PC-9 (cell line): ENCODE results near the gene CPLX3. TPM values are rescaled to one million over a fixed set of nuclear protein-coding genes. Genes with fewer than 3 reads are reported as not detected.

Experiments
- BruUV-seq: library from RNA; stranded (reverse); fragments of 400-500 nt; replicated peaks from 2 replicates; lab custom pipeline; 2021; lab: Mats Ljungman, UMichigan
- CTCF ChIA-PET: fragments of 300-600 bp; sonication (Branson Sonifier 250); formaldehyde crosslinking; loops from one replicate; lab custom pipeline; 2022; ENCODE audit warnings: antibody characterized with exemption; lab: Charles Lee
- POLR2A ChIA-PET: fragments of 300-600 bp; sonication (Branson Sonifier 250); formaldehyde crosslinking; loops from one replicate; lab custom pipeline; 2022; ENCODE audit warnings: antibody characterized with exemption; ENCODE audit not compliant: unreplicated experiment; lab: Charles Lee
- DNase-seq, 2 experiments: peaks; one replicate each; pipeline versions ENCODE4 v3.0.0 to v3.0.0-alpha.2; 2015 to 2022; ENCODE audit warnings: mixed read lengths in 1 of 2
- H2AFZ ChIP-seq: fragments of 200-600 bp; sonication (generic); 2 replicates; pipeline ENCODE4 v1.8.1; 2017; ENCODE audit warnings: antibody characterized with exemption
- H3F3A ChIP-seq: fragments of 200-600 bp; sonication (generic); 2 replicates; pipeline ENCODE4 v1.8.1; 2017; ENCODE audit warnings: antibody characterized with exemption, mild to moderate bottlenecking, low read depth; ENCODE audit not compliant: insufficient read depth
- H3K27ac ChIP-seq: fragments of 200-600 bp; sonication (generic); 2 replicates; pipeline ENCODE4 v1.6.1; 2016; ENCODE audit warnings: mixed run types
- H3K27me3 ChIP-seq: fragments of 200-600 bp; sonication (generic); 2 replicates; pipeline ENCODE4 v1.6.1; 2016; ENCODE audit warnings: low read depth, mixed run types; ENCODE audit not compliant: insufficient read depth
- H3K36me3 ChIP-seq: fragments of 200-600 bp; sonication (generic); 2 replicates; pipeline ENCODE4 v1.6.1; 2016; ENCODE audit warnings: low read depth, mixed run types
- H3K4me1 ChIP-seq: fragments of 200-600 bp; sonication (generic); replicated peaks from 2 replicates; pipeline ENCODE4 v1.6.1; 2016; ENCODE audit warnings: mixed run types; ENCODE audit not compliant: insufficient read depth
- H3K4me2 ChIP-seq: fragments of 200-600 bp; sonication (generic); 2 replicates; pipeline ENCODE4 v1.6.1; 2017; ENCODE audit warnings: mixed run types
- H3K4me3 ChIP-seq: fragments of 200-600 bp; sonication (generic); 2 replicates; pipeline ENCODE4 v1.6.1; 2016; ENCODE audit warnings: mixed run types
- H3K79me2 ChIP-seq: fragments of 200-600 bp; sonication (generic); 2 replicates; pipeline ENCODE4 v1.6.1; 2017; ENCODE audit warnings: low read depth, mixed run types
- H3K9me2 ChIP-seq: fragments of 200-600 bp; sonication (generic); 2 replicates; pipeline ENCODE4 v1.8.1; 2017; ENCODE audit warnings: mild to moderate bottlenecking; ENCODE audit not compliant: insufficient read depth
- H3K9me3 ChIP-seq: fragments of 200-600 bp; sonication (generic); 2 replicates; pipeline ENCODE4 v1.8.1; 2016; ENCODE audit warnings: low read depth; ENCODE audit not compliant: insufficient read depth
- H4K20me1 ChIP-seq: fragments of 200-600 bp; sonication (generic); 2 replicates; pipeline ENCODE4 v1.8.1; 2017; ENCODE audit not compliant: insufficient read depth
- EZH2 ChIP-seq: fragments of 200-600 bp; sonication (generic); IDR thresholded peaks from 2 replicates; pipeline ENCODE4 v1.8.0; 2017; ENCODE audit warnings: antibody characterized with exemption, low read depth
- intact Hi-C: fragments of 100-400 bp; cut with micrococcal nuclease; formaldehyde crosslinking; loops from one replicate; pipeline ENCODE4 v1.10.0; 2022; ENCODE audit not compliant: unreplicated experiment
- total RNA-seq: library from RNA; stranded (reverse); gene quantifications from 2 replicates; pipeline ENCODE4 v1.2.3, GENCODE V29; 2021
- TF ChIP-seq, protein P1 (sequence below): fragments of 200-600 bp; sonication (generic); conservative IDR thresholded peaks from 2 replicates; pipeline ENCODE4 v1.6.1; 2017; ENCODE audit warnings: mixed run types, antibody characterized with exemption, mild to moderate bottlenecking, moderate library complexity

The CPLX3 gene
- total RNA-seq, 1 experiment from 2014 or later = not detected

DNA sequence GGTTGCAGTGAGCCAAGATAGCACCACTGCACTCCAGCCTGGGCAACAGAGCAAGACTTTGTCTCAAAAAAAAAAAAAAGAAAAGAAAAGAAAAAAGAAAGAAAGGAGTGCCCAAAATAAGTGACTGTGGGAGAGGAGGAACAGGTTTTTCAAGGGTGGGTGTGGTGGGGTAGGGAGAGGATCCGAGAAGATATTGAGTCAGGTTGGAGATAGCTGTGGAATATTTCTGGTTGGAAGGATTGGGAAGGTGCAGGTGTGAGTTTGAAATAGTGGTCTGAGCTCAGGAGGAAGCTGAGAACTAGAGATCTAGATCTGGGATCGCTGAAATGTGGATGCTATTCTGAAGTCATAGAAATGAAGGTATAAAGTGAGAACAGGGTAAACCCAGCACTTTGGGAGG is 38.9 kb downstream of the CPLX3 start:
- BruUV-seq = no TSS peak
- Histone ChIP-seq H3K27me3 (no peaks in the 10 kb centered on the region), H3K9me2 (no peaks in the 10 kb centered on the region), H3K36me3 (no peaks in the 10 kb centered on the region), H4K20me1 (peaks cover 45% of the 10 kb centered on the region), H3K27ac (peak overlapping the region; percentile 49; the same call in 1 of the 2 replicates), H3F3A (peaks cover 30% of the 10 kb centered on the region), H2AFZ (no peak overlapping the region), H3K4me1 (peaks cover 59% of the 10 kb centered on the region), H3K9me3 (no peaks in the 10 kb centered on the region), H3K4me2 (peak overlapping the region; percentile 66), H3K79me2 (peaks cover 61% of the 10 kb centered on the region), H3K4me3 (no peak overlapping the region)
- intact Hi-C loops = no loop called here
- ChIA-PET CTCF (interaction anchor here (0.7 kb wide), 1 partner anchor 417 kb away, joined by 3 read pairs; no protein-coding TSS in a partner anchor), POLR2A (interaction anchor here (0.6 to 0.8 kb wide), 4 partner anchors 92 to 787 kb away, joined by 3 to 40 read pairs (median 12); no protein-coding TSS in a partner anchor)
- no peak for DNase-seq
- no peak for TF ChIP-seq EZH2
- TF ChIP-seq, protein P1, sequence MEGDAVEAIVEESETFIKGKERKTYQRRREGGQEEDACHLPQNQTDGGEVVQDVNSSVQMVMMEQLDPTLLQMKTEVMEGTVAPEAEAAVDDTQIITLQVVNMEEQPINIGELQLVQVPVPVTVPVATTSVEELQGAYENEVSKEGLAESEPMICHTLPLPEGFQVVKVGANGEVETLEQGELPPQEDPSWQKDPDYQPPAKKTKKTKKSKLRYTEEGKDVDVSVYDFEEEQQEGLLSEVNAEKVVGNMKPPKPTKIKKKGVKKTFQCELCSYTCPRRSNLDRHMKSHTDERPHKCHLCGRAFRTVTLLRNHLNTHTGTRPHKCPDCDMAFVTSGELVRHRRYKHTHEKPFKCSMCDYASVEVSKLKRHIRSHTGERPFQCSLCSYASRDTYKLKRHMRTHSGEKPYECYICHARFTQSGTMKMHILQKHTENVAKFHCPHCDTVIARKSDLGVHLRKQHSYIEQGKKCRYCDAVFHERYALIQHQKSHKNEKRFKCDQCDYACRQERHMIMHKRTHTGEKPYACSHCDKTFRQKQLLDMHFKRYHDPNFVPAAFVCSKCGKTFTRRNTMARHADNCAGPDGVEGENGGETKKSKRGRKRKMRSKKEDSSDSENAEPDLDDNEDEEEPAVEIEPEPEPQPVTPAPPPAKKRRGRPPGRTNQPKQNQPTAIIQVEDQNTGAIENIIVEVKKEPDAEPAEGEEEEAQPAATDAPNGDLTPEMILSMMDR = no peak

DNA sequence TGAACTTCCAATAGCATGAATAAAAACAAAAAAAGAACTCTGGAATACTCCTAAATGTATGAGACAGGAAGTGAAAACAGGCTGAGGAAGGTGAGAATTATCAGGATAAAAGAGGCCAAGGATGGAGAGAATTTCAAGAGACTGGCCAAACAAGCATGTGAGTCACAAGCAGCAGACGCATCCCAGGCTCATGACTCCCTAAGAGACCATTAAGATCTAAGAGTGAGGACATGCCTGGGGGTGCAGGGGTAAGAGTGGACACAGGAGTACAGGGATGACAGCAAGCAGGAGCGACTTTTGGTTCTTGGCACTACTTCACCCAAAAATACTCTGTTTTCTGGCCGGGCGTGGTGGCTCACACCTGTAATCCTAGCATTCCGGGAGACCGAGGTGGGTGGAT is 39.7 kb downstream of the CPLX3 start:
- no peaks in the 10 kb centered on the region for H3K36me3 ChIP-seq
- intact Hi-C loops = no loop called here
- BruUV-seq = no TSS peak
- peaks cover 67% of the 10 kb centered on the region for H3K4me1 ChIP-seq
- no peak overlapping the region for H3K4me3 ChIP-seq
- peaks cover 34% of the 10 kb centered on the region for H3F3A ChIP-seq
- H2AFZ ChIP-seq = no peak overlapping the region
- H3K27ac ChIP-seq = peak overlapping the region; percentile 49; the same call in 1 of the 2 replicates
- peak; percentile 46 to 71 for DNase-seq
- H3K9me2 ChIP-seq = no peaks in the 10 kb centered on the region
- peaks cover 69% of the 10 kb centered on the region for H3K79me2 ChIP-seq
- peaks cover 45% of the 10 kb centered on the region for H4K20me1 ChIP-seq
- H3K27me3 ChIP-seq = no peaks in the 10 kb centered on the region
- POLR2A ChIA-PET = interaction anchor here (0.8 kb wide), 1 partner anchor 93 kb away, joined by 20 read pairs; no protein-coding TSS in a partner anchor
- no peaks in the 10 kb centered on the region for H3K9me3 ChIP-seq
- no peak for TF ChIP-seq EZH2
- TF ChIP-seq, protein P1 = no peak
- H3K4me2 ChIP-seq = peak overlapping the region; percentile 66
- CTCF ChIA-PET = interaction anchor here (0.6 kb wide), 1 partner anchor 40 kb away, joined by 5 read pairs; no protein-coding TSS in a partner anchor

DNA sequence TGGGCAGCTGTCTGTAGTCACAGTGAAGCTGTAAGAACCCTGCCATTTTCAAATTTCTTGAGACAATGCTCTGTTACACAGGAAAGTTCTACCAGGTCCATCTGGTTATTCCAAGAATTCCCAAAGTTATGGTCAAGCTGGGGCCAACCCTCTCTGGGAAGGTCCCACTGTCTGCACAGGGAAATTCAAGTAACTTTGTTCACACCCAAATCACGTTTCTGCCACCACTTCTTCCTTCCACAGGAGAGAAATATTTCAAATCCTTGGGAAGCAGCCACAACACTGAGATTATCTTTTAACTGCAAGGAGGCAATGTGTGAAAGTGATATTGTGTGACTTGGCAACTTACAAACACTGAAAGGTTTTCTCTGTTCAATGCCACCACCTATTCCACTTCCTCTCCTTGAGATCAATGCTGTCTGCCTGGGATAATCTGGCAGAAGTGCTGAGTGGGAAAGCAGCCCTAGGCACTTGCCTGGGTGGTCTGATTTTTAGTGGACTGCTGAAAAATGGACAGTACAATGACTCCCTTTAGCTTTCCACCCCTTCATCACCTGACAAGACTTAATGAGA is 41.1 kb downstream of the CPLX3 start:
- Histone ChIP-seq H3K27me3 (no peaks in the 10 kb centered on the region), H4K20me1 (peaks cover 48% of the 10 kb centered on the region), H3K4me3 (no peak overlapping the region), H2AFZ (no peak overlapping the region), H3K9me3 (no peaks in the 10 kb centered on the region), H3F3A (peaks cover 41% of the 10 kb centered on the region), H3K4me2 (no peak overlapping the region), H3K79me2 (peaks cover 78% of the 10 kb centered on the region), H3K4me1 (peaks cover 79% of the 10 kb centered on the region), H3K27ac (no peak overlapping the region), H3K9me2 (no peaks in the 10 kb centered on the region), H3K36me3 (no peaks in the 10 kb centered on the region)
- BruUV-seq = no TSS peak
- no peak for TF ChIP-seq EZH2
- TF ChIP-seq, protein P1 = no peak
- ChIA-PET CTCF (no interaction called here), POLR2A (no interaction called here)
- intact Hi-C loops = no loop called here
- DNase-seq = no peak
